Measurements from ENCODE around the gene AAK1. TPM values are rescaled to one million over a fixed set of nuclear protein-coding genes. Genes with fewer than 3 reads are reported as not detected.

Gene AAK1
- total RNA-seq, 1 experiment from 2014 or later = 30.6 TPM

- Histone ChIP-seq H3K9me3 (ENCODE audit: control insufficient read depth, low read depth, low read length) (no peaks in the 10 kb centered on the region), H3K4me2 (ENCODE audit: insufficient read depth, insufficient read length, low read length) (no peak overlapping the region), H3K4ac (ENCODE audit: low read depth, low read length) (no peak overlapping the region), H3K9ac (ENCODE audit: extremely low read depth, insufficient read length, low read length) (no peak overlapping the region), H2BK5ac (ENCODE audit: insufficient read length, low read length) (no peak overlapping the region), H4K20me1 (ENCODE audit: control insufficient read depth, insufficient read depth, insufficient read length) (no peaks in the 10 kb centered on the region), H3K14ac (ENCODE audit: insufficient read depth, low read length) (no peak overlapping the region), H4K5ac (ENCODE audit: insufficient read length, low read depth, low read length) (no peak overlapping the region), H3K27me3 (ENCODE audit: insufficient read depth, low read length) (no peaks in the 10 kb centered on the region), H2AFZ (ENCODE audit: low read length) (no peak overlapping the region), H2BK15ac (ENCODE audit: low read depth, low read length) (no peak overlapping the region), H4K8ac (replicated peaks; ENCODE audit: insufficient read length, low read depth, low read length) (no peak overlapping the region), H3K23ac (ENCODE audit: insufficient read length, low read depth, low read length) (no peak overlapping the region), H3T11ph (ENCODE audit: low read length) (no peak overlapping the region), H3K79me2 (ENCODE audit: insufficient read depth, low read length) (no peaks in the 10 kb centered on the region), H3K4me1 (ENCODE audit: insufficient read depth, low read length) (no peaks in the 10 kb centered on the region), H2BK12ac (ENCODE audit: insufficient read length, low read depth, low read length) (no peak overlapping the region), H3K18ac (ENCODE audit: insufficient read length, low read depth, low read length) (no peak overlapping the region), H3K27ac (ENCODE audit: insufficient read length, low read depth, low read length) (no peak overlapping the region), H3K79me1 (ENCODE audit: insufficient read depth, low read depth, low read length, poor library complexity, severe bottlenecking) (no peaks in the 10 kb centered on the region), H4K91ac (ENCODE audit: insufficient read length, low read depth, low read length) (no peak overlapping the region), H3K56ac (ENCODE audit: insufficient read length, low read depth, low read length) (no peak overlapping the region), H2BK20ac (ENCODE audit: low read depth, low read length, poor library complexity, severe bottlenecking) (no peak overlapping the region), H2BK120ac (ENCODE audit: low read depth, low read length, poor library complexity, severe bottlenecking) (no peak overlapping the region), H2AK5ac (ENCODE audit: insufficient read length, low read length) (no peak overlapping the region), H3K23me2 (ENCODE audit: insufficient read length, low read depth, low read length, poor library complexity, severe bottlenecking) (no peaks in the 10 kb centered on the region)
- no peaks in the 10 kb centered on the region; the same call in 1 of the 2 replicates for H3K27me3 Mint-ChIP-seq (ENCODE audit: low read depth)
- H3K4me3 Mint-ChIP-seq = no peak overlapping the region; a peak in 1 of 5 replicates
- 0 out of 7 replicates have a peak overlapping the region, but pooled peaks of 1 of the 3 experiments have one; percentile 24 for H3K27ac Mint-ChIP-seq
- DNase-seq = no peak
- TF ChIP-seq CTCF (conservative IDR thresholded peaks at IDR 0.05) = no peak
- peaks cover 10 to 26% (median 12%) of the 10 kb centered on the region in 3 experiments; a peak in 5 of 7 replicates for H3K36me3 Mint-ChIP-seq (ENCODE audit: insufficient read depth in 1 of 3, low read depth in 3 of 3)
- H3K4me1 Mint-ChIP-seq = no peaks in the 10 kb centered on the region
- H3K9me3 Mint-ChIP-seq = peaks cover 8 to 9% of the 10 kb centered on the region in 2 experiments; a peak in 3 of 5 replicates
- no CpG with 5 or more reads among the region's 2 CpGs for WGBS (ENCODE audit: extremely low coverage, insufficient read length, low lambda C conversion rate)
These were observed 95.4 kb downstream of the AAK1 start for GRCh38 chr2:69547984-69548715.
